Activated B cell treated with CpG ODN at 0.5 μM for 24 hours (primary cell): ENCODE data around the gene CCDC8. TPM values are rescaled to one million over a fixed set of nuclear protein-coding genes. Genes with fewer than 3 reads are reported as not detected.

ENCODE experiments used
- ATAC-seq: fragments of 200-7000 bp; cut with Tn5 transposase; one replicate; pipeline ENCODE4 v1.10.0; 2021; ENCODE audit warnings: low read depth, mild to moderate bottlenecking, moderate library complexity
- CTCF ChIA-PET: fragments of 350-600 bp; sonication (Branson Sonifier 250); formaldehyde crosslinking; loops from one replicate; lab custom pipeline; 2021; ENCODE audit warnings: antibody characterized with exemption; lab: Charles Lee
- POLR2A ChIA-PET: fragments of 350-600 bp; sonication (Branson Sonifier 250); formaldehyde crosslinking; loops from one replicate; lab custom pipeline; 2021; ENCODE audit warnings: antibody characterized with exemption; lab: Charles Lee
- DNase-seq: peaks from one replicate; pipeline ENCODE4 v3.0.0; 2022
- H3K27ac Mint-ChIP-seq: one replicate; pipeline ENCODE4 v1.8.0; 2020; ENCODE audit warnings: mixed read lengths
- H3K27me3 Mint-ChIP-seq: one replicate; pipeline ENCODE4 v1.8.0; 2021; ENCODE audit warnings: mixed read lengths
- H3K36me3 Mint-ChIP-seq: one replicate; pipeline ENCODE4 v1.8.0; 2021; ENCODE audit warnings: low read depth, mixed read lengths
- H3K4me1 Mint-ChIP-seq: one replicate; pipeline ENCODE4 v1.8.0; 2021; ENCODE audit warnings: mixed read lengths
- H3K4me3 Mint-ChIP-seq: one replicate; pipeline ENCODE4 v1.8.0; 2020; ENCODE audit warnings: mild to moderate bottlenecking, mixed read lengths
- H3K9me3 Mint-ChIP-seq: one replicate; pipeline ENCODE4 v1.8.0; 2020; ENCODE audit warnings: mixed read lengths
- CTCF ChIP-seq: fragments of 200-600 bp; IDR thresholded peaks from one replicate; pipeline ENCODE4 v1.8.0; 2022; ENCODE audit warnings: antibody characterized with exemption, mild to moderate bottlenecking
- intact Hi-C: fragments of 100-400 bp; cut with micrococcal nuclease; formaldehyde crosslinking; loops from one replicate; pipeline ENCODE4 v1.15.1; 2024
- total RNA-seq: library from RNA; stranded (reverse); gene quantifications from 2 replicates; pipeline ENCODE4 v1.2.3, GENCODE V29; 2022

Gene CCDC8
- total RNA-seq, 1 donor from 2014 or later = not detected

- ChIA-PET CTCF (no interaction called here), POLR2A (interaction anchor here (0.5 kb wide), 1 partner anchor 48 kb away, joined by 3 read pairs; no protein-coding TSS in a partner anchor)
- ATAC-seq = no peak
- H3K4me3 Mint-ChIP-seq = no peak overlapping the region
- intact Hi-C loops = no loop called here
- no peak overlapping the region for H3K27ac Mint-ChIP-seq
- H3K36me3 Mint-ChIP-seq = peaks cover 60% of the 10 kb centered on the region
- TF ChIP-seq CTCF = no peak
- DNase-seq = no peak
- no peaks in the 10 kb centered on the region for H3K4me1 Mint-ChIP-seq
- no peaks in the 10 kb centered on the region for H3K9me3 Mint-ChIP-seq
- no peaks in the 10 kb centered on the region for H3K27me3 Mint-ChIP-seq
These were observed 38.6 kb downstream of the CCDC8 start for GRCh38 chr19:46374536-46375475.

DNA sequence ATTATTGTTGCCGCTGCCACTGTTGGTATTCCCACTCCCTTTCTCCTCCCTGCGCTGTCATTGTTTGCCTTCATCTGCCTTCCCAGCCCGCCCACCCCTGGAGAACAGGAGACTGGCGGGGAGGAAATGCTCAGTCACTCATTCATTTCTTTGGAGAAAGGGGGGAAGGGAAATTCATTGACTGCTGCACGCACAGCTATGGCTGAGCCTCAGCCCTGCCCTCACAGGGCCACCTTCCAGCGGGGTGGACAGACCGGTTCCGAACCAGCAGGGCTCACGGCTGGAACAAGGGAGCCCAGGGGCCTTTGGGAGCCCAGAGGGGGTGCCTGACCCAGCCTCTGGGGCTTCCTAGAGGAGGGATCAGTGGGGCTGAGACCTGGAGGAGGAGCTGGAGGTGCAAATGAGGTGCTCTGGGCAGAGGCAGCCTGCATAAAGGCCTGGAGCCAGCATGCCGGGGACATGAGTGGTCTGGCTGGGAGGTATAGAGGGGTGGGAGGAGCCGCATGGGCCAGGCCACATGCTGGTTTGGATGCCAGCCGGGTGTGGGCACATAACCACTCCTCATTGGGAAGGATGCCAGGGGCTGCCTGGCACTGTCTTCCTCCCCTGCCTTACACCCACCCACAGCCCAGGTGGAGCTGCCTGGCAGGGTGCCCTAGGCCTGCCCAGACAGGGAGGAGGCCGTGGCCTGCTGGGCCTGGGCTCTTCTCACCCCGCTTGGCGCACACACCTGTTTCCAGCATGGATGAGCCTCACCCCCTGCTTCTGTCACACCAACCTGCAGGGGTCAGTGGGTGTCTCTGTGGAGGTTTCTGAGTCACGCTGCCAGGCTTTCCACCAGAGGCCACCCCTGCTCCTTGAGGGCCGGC, 39.6 kb downstream of the CCDC8 start:
- no peak for ATAC-seq
- no peak overlapping the region for H3K4me3 Mint-ChIP-seq
- no peaks in the 10 kb centered on the region for H3K9me3 Mint-ChIP-seq
- TF ChIP-seq CTCF = no peak
- H3K36me3 Mint-ChIP-seq = peaks cover 55% of the 10 kb centered on the region
- H3K4me1 Mint-ChIP-seq = peaks cover 1% of the 10 kb centered on the region
- ChIA-PET POLR2A (interaction anchor here (0.5 kb wide), 1 partner anchor 49 kb away, joined by 3 read pairs; no protein-coding TSS in a partner anchor), CTCF (no interaction called here)
- intact Hi-C loops = no loop called here
- H3K27ac Mint-ChIP-seq = no peak overlapping the region
- no peak for DNase-seq
- H3K27me3 Mint-ChIP-seq = no peaks in the 10 kb centered on the region

- no peak for DNase-seq
These were observed 40.4 kb downstream of the CCDC8 start for GRCh38 chr19:46372901-46373490.

DNA sequence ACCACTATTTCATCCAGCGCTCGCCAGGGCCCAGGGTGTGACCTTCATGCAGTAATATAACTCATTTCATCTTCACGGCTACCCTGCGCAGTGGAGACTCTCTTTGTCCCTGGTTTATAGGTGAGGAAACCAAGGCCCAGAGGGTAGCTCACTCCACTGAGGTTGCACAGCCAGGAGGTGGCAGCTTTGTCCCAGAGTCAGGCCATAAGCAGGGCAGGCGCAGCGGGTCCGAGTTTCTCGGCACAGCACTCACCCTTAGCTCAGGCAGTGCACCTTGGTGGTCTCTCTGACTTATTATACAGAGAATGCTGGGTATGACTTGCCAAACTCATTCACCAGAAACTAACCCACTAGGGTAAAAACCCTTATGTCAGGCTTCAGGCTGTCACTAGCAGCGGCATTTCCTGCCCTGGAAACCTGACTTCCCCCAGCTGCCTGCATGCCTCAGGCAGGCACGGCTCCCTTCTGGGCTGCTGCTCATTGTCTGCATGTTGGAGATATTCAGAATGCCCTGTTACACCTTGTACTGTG, 41.9 kb downstream of the CCDC8 start:
- CTCF ChIA-PET = no interaction called here
- intact Hi-C loops = no loop called here
- DNase-seq (no peak), ATAC-seq (no peak)
- H3K36me3 Mint-ChIP-seq = peaks cover 50% of the 10 kb centered on the region
- POLR2A ChIA-PET = no interaction called here
- no peak for TF ChIP-seq CTCF
- no peak overlapping the region for H3K4me3 Mint-ChIP-seq
- H3K27me3 Mint-ChIP-seq = no peaks in the 10 kb centered on the region
- H3K9me3 Mint-ChIP-seq = no peaks in the 10 kb centered on the region
- peaks cover 5% of the 10 kb centered on the region for H3K4me1 Mint-ChIP-seq
- no peak overlapping the region for H3K27ac Mint-ChIP-seq

More at GRCh38 chr19:46372901-46373490, 40.4 kb downstream of the CCDC8 start:
- Mint-ChIP-seq H3K4me3 (no peak overlapping the region), H3K9me3 (no peaks in the 10 kb centered on the region), H3K27ac (no peak overlapping the region), H3K4me1 (peaks cover 3% of the 10 kb centered on the region), H3K36me3 (peaks cover 51% of the 10 kb centered on the region), H3K27me3 (no peaks in the 10 kb centered on the region)
- TF ChIP-seq CTCF = no peak
- ATAC-seq = no peak
- ChIA-PET POLR2A (no interaction called here), CTCF (no interaction called here)
- intact Hi-C loops = no loop called here
